ENCODE measurements around the gene EHBP1L1. TPM values are rescaled to one million over a fixed set of nuclear protein-coding genes. Genes with fewer than 3 reads are reported as not detected.

EHBP1L1 gene
- total and polyA plus RNA-seq, 2 of the 8 experiments (the other 6 are each of a cell fraction or from before 2014, with no cell fraction given), result 4.3 to 6.6 TPM

- CTCF ChIA-PET (ENCODE audit: partially characterized antibody), result interaction anchor here (1.0 to 6.9 kb wide), 5 partner anchors 10 to 59 kb away, joined by 3 to 78 read pairs (median 4); partner anchors contain the start of genes FAM89B and MAP3K11
- Histone ChIP-seq H4K91ac (replicated peaks; ENCODE audit: insufficient read length, low read length) (peak overlapping the region; percentile 23), H3K56ac (replicated peaks; ENCODE audit: insufficient read length, low read depth, low read length) (no peak overlapping the region), H3K27me3 (replicated peaks in 1 of 4; ENCODE audit: control insufficient read depth in 3 of 4, extremely low read depth in 1 of 4, insufficient read depth in 3 of 4, low read length in 3 of 4) (peaks cover 0 to 29% (median 21%) of the 10 kb centered on the region in 4 experiments; a peak in 5 of 7 replicates), H3K4me2 (ENCODE audit: insufficient read depth in 1 of 2, low read depth in 2 of 2, low read length in 2 of 2) (no peak overlapping the region; a peak in 1 of 4 replicates), H2BK5ac (ENCODE audit: low read depth, low read length) (no peak overlapping the region), H3K23ac (ENCODE audit: insufficient read length) (no peak overlapping the region), H3K79me1 (ENCODE audit: low read depth, low read length) (no peaks in the 10 kb centered on the region), H4K8ac (ENCODE audit: extremely low read depth, insufficient read depth, low read length) (no peak overlapping the region), H4K5ac (ENCODE audit: insufficient read length, low read depth, low read length) (no peak overlapping the region), H3K36me3 (ENCODE audit: control insufficient read depth in 2 of 4, insufficient read depth in 4 of 4, low read length in 3 of 4) (no peaks in the 10 kb centered on the region), H3K9ac (replicated peaks in 1 of 4; ENCODE audit: extremely low read depth in 1 of 4, low read depth in 3 of 4, low read length in 3 of 4) (no peak overlapping the region), H3K18ac (ENCODE audit: extremely low read depth, low read length) (no peak overlapping the region; the same call in 1 of the 2 replicates), H3K27ac (ENCODE audit: low read depth, low read length) (no peak overlapping the region), H2AK5ac (ENCODE audit: low read depth, low read length) (peak overlapping the region; percentile 60; the same call in 1 of the 2 replicates), H2BK120ac (replicated peaks; ENCODE audit: low read depth, low read length) (no peak overlapping the region), H2BK20ac (ENCODE audit: low read length) (no peak overlapping the region), H2AFZ (ENCODE audit: low read length) (no peak overlapping the region), H2BK12ac (ENCODE audit: low read depth, low read length) (peak overlapping the region; percentile 87; the same call in 1 of the 2 replicates), H3K23me2 (ENCODE audit: low read depth, low read length) (peaks cover 10% of the 10 kb centered on the region; the same call in 1 of the 2 replicates), H3K14ac (ENCODE audit: insufficient read length) (no peak overlapping the region), H3K4me3 (ENCODE audit: extremely low read depth in 1 of 4, insufficient read depth in 2 of 4, low read depth in 3 of 4, low read length in 4 of 4) (no peak overlapping the region), H3K4me1 (replicated peaks in 1 of 4; ENCODE audit: control insufficient read depth in 3 of 4, insufficient read depth in 4 of 4, low read length in 3 of 4) (peaks cover 0 to 49% (median 36%) of the 10 kb centered on the region in 4 experiments; a peak in 6 of 7 replicates), H3K9me3 (ENCODE audit: insufficient read depth in 2 of 2, low read depth in 1 of 2, low read length in 1 of 2) (no peaks in the 10 kb centered on the region), H2BK15ac (ENCODE audit: low read length) (peak overlapping the region; percentile 98; the same call in 1 of the 2 replicates), H4K20me1 (replicated peaks in 1 of 2; ENCODE audit: control insufficient read depth in 1 of 2, insufficient read depth in 2 of 2, low read length in 2 of 2) (peaks cover 0 to 2% of the 10 kb centered on the region in 2 experiments), H3K4ac (replicated peaks; ENCODE audit: insufficient read length, low read depth, low read length) (no peak overlapping the region), H3K79me2 (ENCODE audit: control insufficient read depth in 1 of 2, insufficient read depth in 2 of 2, low read length in 2 of 2) (no peaks in the 10 kb centered on the region)
- FAIRE-seq, result no peak
- WGBS, 2 experiments (ENCODE audit: extremely low coverage in 1 of 2, insufficient coverage in 1 of 2, insufficient read length in 1 of 2, insufficient replicate concordance in 2 of 2, low coverage in 1 of 2, low lambda C conversion rate in 2 of 2, missing lambda C conversion rate in 1 of 2), result 80% methylated on average over 4 of the region's 4 CpGs; no CpG with 5 or more reads in 1 of the 2 experiments
- POLR2A ChIA-PET (ENCODE audit: partially characterized antibody), result interaction anchor here (1.0 to 1.2 kb wide), 3 partner anchors 16 to 22 kb away, joined by 3 read pairs; no protein-coding TSS in a partner anchor
- no peak for DNase-seq (ENCODE audit: low read depth in 1 of 2, low spot score in 2 of 2)
- TF ChIP-seq RXRA (IDR thresholded peaks at IDR 0.05; ENCODE audit: insufficient read depth, low read depth, low read length) (no peak), TEAD4 (IDR thresholded peaks at IDR 0.05; ENCODE audit: low read depth, low read length) (no peak), ASH2L (IDR thresholded peaks at IDR 0.05; ENCODE audit: low read length) (no peak), SIRT6 (IDR thresholded peaks at IDR 0.05; ENCODE audit: low read length) (no peak), KDM5A (IDR thresholded peaks at IDR 0.05; ENCODE audit: low read length) (no peak), PHF8 (conservative IDR thresholded peaks at IDR 0.05; ENCODE audit: low read depth, low read length) (no peak), EP300 (IDR thresholded peaks at IDR 0.05; ENCODE audit: borderline replicate concordance in 1 of 2, low read depth in 2 of 2, low read length in 2 of 2) (no peak), JUN (IDR thresholded peaks at IDR 0.05; ENCODE audit: low read depth, low read length) (no peak)
Measured at GRCh38 chr11:65554842-65555430, 20.9 kb upstream of the EHBP1L1 start.
